ENCODE measurements around the gene LRRTM4. TPM values are rescaled to one million over a fixed set of nuclear protein-coding genes. Genes with fewer than 3 reads are reported as not detected.

The LRRTM4 gene
- total RNA-seq, 1 experiment from 2014 or later: 9.4 TPM

GRCh38 chr2:77191665-77192064 is 330.5 kb downstream of the LRRTM4 start (continued):
- no peak for TF ChIP-seq PRDM15 (CRISPR knock-in tag; IDR thresholded peaks at IDR 0.05)
- no peak for TF ChIP-seq AFF4 (CRISPR knock-in tag; IDR thresholded peaks at IDR 0.05; ENCODE audit: borderline replicate concordance)
- no peak for TF ChIP-seq TEAD1 (CRISPR knock-in tag; IDR thresholded peaks at IDR 0.05)

GRCh38 chr2:77190721-77191346 is 331.3 kb downstream of the LRRTM4 start:
- no peak for DNase-seq (ENCODE audit: low spot score)
- Mint-ChIP-seq H3K27me3 (ENCODE audit: low read depth) (no peaks in the 10 kb centered on the region), H3K4me3 (no peak overlapping the region), H3K9me3 (no peaks in the 10 kb centered on the region), H3K36me3 (no peaks in the 10 kb centered on the region), H3K27ac (no peak overlapping the region), H3K4me1 (no peaks in the 10 kb centered on the region)
- ChIA-PET POLR2A (no interaction called here), CTCF (interaction anchor here (0.7 kb wide), 1 partner anchor 966 kb away, joined by 5 read pairs; no protein-coding TSS in a partner anchor)
- ATAC-seq: no peak
- TF ChIP-seq NFYB (CRISPR knock-in tag; conservative IDR thresholded peaks at IDR 0.05; ENCODE audit: low read depth) (no peak), ESRRA (CRISPR knock-in tag; IDR thresholded peaks at IDR 0.05; ENCODE audit: borderline replicate concordance) (no peak), HMGXB4 (CRISPR knock-in tag; IDR thresholded peaks at IDR 0.05) (no peak), RELA (CRISPR knock-in tag; IDR thresholded peaks at IDR 0.05; ENCODE audit: borderline replicate concordance) (no peak), E2F4 (CRISPR knock-in tag; IDR thresholded peaks at IDR 0.05; ENCODE audit: borderline replicate concordance, low read depth) (no peak), MLX (CRISPR knock-in tag; IDR thresholded peaks at IDR 0.05) (no peak), IRF2 (CRISPR knock-in tag; IDR thresholded peaks at IDR 0.05; ENCODE audit: borderline replicate concordance, low read depth) (no peak), KAT7 (CRISPR knock-in tag; IDR thresholded peaks at IDR 0.05; ENCODE audit: borderline replicate concordance) (no peak), ZNF396 (CRISPR knock-in tag; IDR thresholded peaks at IDR 0.05; ENCODE audit: borderline replicate concordance) (no peak), TCF7 (CRISPR knock-in tag; IDR thresholded peaks at IDR 0.05; ENCODE audit: low read depth) (no peak), SMAD4 (CRISPR knock-in tag; IDR thresholded peaks at IDR 0.05) (no peak), FOXK1 (CRISPR knock-in tag; IDR thresholded peaks at IDR 0.05) (no peak), ETV6 (CRISPR knock-in tag; IDR thresholded peaks at IDR 0.05) (no peak), ZNF416 (CRISPR knock-in tag; IDR thresholded peaks at IDR 0.05) (no peak)

All from WTC11 (cell line).